MM.1S (cell line): Measurements from ENCODE around the gene BCL2.

ENCODE experiments used
- DNase-seq: peaks from one replicate; pipeline ENCODE4 v3.0.0-alpha.2; 2015
- H2AFZ ChIP-seq: fragments of 300-600 bp; sonication (generic); 2 replicates; pipeline ENCODE4 v1.6.0; 2016; ENCODE audit warnings: antibody characterized with exemption, low read length
- H3F3A ChIP-seq: fragments of 300-600 bp; sonication (generic); 2 replicates; pipeline ENCODE4 v1.6.1; 2016; ENCODE audit warnings: mild to moderate bottlenecking, antibody characterized with exemption, low read length, moderate library complexity, mixed read lengths; ENCODE audit not compliant: insufficient read depth
- H3K27ac ChIP-seq: fragments of 300-600 bp; sonication (generic); 2 replicates; pipeline ENCODE4 v1.5.1; 2016; ENCODE audit warnings: mild to moderate bottlenecking, low read length
- H3K27me3 ChIP-seq: fragments of 300-600 bp; sonication (generic); replicated peaks from 2 replicates; pipeline ENCODE4 v1.6.0; 2016; ENCODE audit warnings: low read length; ENCODE audit not compliant: insufficient read depth
- H3K36me3 ChIP-seq: fragments of 300-600 bp; sonication (generic); replicated peaks from 2 replicates; pipeline ENCODE4 v1.6.1; 2016; ENCODE audit warnings: mild to moderate bottlenecking, low read length, mixed read lengths; ENCODE audit not compliant: insufficient read depth
- H3K4me1 ChIP-seq: fragments of 300-600 bp; sonication (generic); 2 replicates; pipeline ENCODE4 v1.6.1; 2016; ENCODE audit warnings: low read length, mixed read lengths
- H3K4me2 ChIP-seq: fragments of 300-600 bp; sonication (generic); 2 replicates; pipeline ENCODE4 v1.6.0; 2016; ENCODE audit warnings: low read depth, low read length
- H3K4me3 ChIP-seq: fragments of 300-600 bp; sonication (generic); 2 replicates; pipeline ENCODE4 v1.5.1; 2016; ENCODE audit warnings: low read length, mixed read lengths
- H3K79me2 ChIP-seq: fragments of 300-600 bp; sonication (generic); 2 replicates; pipeline ENCODE4 v1.6.1; 2016; ENCODE audit warnings: mixed run types, low read length, mixed read lengths
- H3K9ac ChIP-seq: fragments of 300-600 bp; sonication (generic); 2 replicates; pipeline ENCODE4 v1.6.1; 2016; ENCODE audit warnings: low read length, mixed read lengths
- H3K9me2 ChIP-seq: fragments of 300-600 bp; sonication (generic); replicated peaks from 2 replicates; pipeline ENCODE4 v1.6.1; 2016; ENCODE audit warnings: mild to moderate bottlenecking, low read length, mixed read lengths; ENCODE audit not compliant: insufficient read depth
- H3K9me3 ChIP-seq: fragments of 300-600 bp; sonication (generic); replicated peaks from 2 replicates; pipeline ENCODE4 v1.6.1; 2016; ENCODE audit warnings: mild to moderate bottlenecking, low read length, mixed read lengths; ENCODE audit not compliant: insufficient read depth
- H4K20me1 ChIP-seq: fragments of 300-600 bp; sonication (generic); 2 replicates; pipeline ENCODE4 v1.6.1; 2016; ENCODE audit warnings: mild to moderate bottlenecking, low read length, moderate library complexity, mixed read lengths; ENCODE audit not compliant: insufficient read depth
- EZH2 ChIP-seq: fragments of 300-600 bp; sonication (generic); optimal IDR thresholded peaks from 2 replicates; pipeline ENCODE3; 2017; ENCODE audit warnings: low read depth, mild to moderate bottlenecking, antibody characterized with exemption, low read length, mixed read lengths
- EZH2phosphoT487 ChIP-seq: fragments of 300-600 bp; sonication (generic); IDR thresholded peaks from 2 replicates; pipeline ENCODE4 v1.6.1; 2018; ENCODE audit warnings: antibody characterized with exemption, low read length
- TF ChIP-seq, protein P1 (sequence below): fragments of 300-600 bp; sonication (generic); IDR thresholded peaks from 2 replicates; pipeline ENCODE4 v1.5.1; 2016; ENCODE audit warnings: antibody characterized with exemption, low read length, mixed read lengths

BCL2 gene

DNA sequence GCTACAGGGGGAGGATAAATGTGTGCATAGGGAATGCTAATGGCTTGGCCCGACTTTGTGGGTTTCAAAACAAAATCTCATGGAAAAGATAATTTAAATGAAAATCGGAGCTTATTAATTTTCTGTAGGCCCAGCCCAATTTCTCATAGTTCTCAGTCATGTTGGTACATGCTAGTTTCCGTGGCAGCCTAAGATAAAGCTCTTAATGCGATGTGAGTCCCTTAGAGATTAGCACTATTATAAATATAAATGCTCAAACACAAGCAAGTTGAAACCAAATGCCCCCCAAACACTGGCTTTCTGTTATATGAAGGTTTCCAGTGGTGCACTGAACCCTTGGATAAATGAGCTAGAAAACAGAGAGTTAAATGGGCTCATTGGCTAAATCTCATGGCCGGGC is 168.0 kb downstream of the BCL2 start:
- no peak overlapping the region for H3K9ac ChIP-seq
- peaks cover 6% of the 10 kb centered on the region for H3F3A ChIP-seq
- peaks cover 20% of the 10 kb centered on the region for H3K4me1 ChIP-seq
- H3K9me3 ChIP-seq, result no peaks in the 10 kb centered on the region
- TF ChIP-seq EZH2phosphoT487 (no peak), EZH2 (no peak)
- TF ChIP-seq, protein P1, sequence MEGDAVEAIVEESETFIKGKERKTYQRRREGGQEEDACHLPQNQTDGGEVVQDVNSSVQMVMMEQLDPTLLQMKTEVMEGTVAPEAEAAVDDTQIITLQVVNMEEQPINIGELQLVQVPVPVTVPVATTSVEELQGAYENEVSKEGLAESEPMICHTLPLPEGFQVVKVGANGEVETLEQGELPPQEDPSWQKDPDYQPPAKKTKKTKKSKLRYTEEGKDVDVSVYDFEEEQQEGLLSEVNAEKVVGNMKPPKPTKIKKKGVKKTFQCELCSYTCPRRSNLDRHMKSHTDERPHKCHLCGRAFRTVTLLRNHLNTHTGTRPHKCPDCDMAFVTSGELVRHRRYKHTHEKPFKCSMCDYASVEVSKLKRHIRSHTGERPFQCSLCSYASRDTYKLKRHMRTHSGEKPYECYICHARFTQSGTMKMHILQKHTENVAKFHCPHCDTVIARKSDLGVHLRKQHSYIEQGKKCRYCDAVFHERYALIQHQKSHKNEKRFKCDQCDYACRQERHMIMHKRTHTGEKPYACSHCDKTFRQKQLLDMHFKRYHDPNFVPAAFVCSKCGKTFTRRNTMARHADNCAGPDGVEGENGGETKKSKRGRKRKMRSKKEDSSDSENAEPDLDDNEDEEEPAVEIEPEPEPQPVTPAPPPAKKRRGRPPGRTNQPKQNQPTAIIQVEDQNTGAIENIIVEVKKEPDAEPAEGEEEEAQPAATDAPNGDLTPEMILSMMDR, result no peak
- no peaks in the 10 kb centered on the region for H3K27me3 ChIP-seq
- no peak overlapping the region for H3K4me3 ChIP-seq
- H4K20me1 ChIP-seq, result no peaks in the 10 kb centered on the region
- no peaks in the 10 kb centered on the region for H3K9me2 ChIP-seq
- H3K79me2 ChIP-seq, result peaks cover 92% of the 10 kb centered on the region
- H3K36me3 ChIP-seq, result no peaks in the 10 kb centered on the region
- H3K4me2 ChIP-seq, result no peak overlapping the region
- no peak overlapping the region for H3K27ac ChIP-seq
- no peak overlapping the region for H2AFZ ChIP-seq
- no peak for DNase-seq

DNA sequence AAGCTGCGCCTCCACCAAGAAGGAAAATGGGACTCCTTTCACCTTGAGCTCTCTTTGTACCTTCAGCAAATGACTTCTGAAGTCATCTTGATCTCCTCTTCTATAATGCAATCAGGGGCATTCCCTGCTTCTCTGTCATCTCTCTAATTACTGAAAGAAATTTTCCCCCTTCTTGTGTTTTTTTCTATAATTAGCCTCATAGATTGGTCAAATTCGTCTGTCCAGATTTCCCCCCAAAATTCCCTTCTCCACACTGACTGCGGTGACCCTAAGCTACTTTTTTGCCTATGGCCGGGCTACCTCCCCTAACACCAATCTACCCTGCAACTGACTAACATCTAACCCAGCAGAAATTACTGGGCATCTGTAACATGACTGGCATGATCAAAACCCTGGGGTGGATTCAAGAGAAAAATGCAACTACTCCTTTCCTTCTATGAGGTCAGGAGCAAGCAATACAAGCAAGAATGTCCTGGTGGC is 168.6 kb downstream of the BCL2 start:
- Histone ChIP-seq H3K4me3 (no peak overlapping the region), H3F3A (peaks cover under 1% of the 10 kb centered on the region; the same call in 1 of the 2 replicates), H3K4me2 (no peak overlapping the region)

DNA sequence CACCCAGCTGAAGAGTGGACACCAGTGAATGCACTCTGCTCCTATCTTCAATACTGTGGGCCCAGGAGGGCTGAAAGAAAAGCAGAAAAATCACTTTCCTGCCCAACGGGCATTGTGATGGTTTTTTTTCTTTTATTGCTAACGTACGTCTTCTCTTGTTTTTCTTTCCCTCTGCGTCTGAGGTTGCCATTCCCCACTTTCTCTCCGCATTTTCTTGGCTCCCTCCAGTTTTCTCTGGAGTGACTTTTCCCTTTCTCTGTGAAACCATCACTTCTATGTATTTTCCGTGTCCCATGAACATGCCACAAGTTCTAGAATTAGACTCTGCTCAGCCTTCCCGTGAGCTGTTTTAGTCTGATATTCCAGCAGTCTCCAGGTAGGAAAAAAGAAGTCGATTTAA is 169.2 kb downstream of the BCL2 start:
- Histone ChIP-seq H3K9ac (no peak overlapping the region), H3K9me3 (no peaks in the 10 kb centered on the region), H3F3A (no peaks in the 10 kb centered on the region), H3K4me3 (no peak overlapping the region), H3K27me3 (no peaks in the 10 kb centered on the region), H3K36me3 (no peaks in the 10 kb centered on the region), H3K4me1 (peaks cover 9% of the 10 kb centered on the region), H4K20me1 (no peaks in the 10 kb centered on the region), H2AFZ (no peak overlapping the region), H3K79me2 (peaks cover 94% of the 10 kb centered on the region), H3K4me2 (no peak overlapping the region), H3K27ac (no peak overlapping the region), H3K9me2 (no peaks in the 10 kb centered on the region)
- DNase-seq, result no peak
- no peak for TF ChIP-seq EZH2phosphoT487
- TF ChIP-seq, protein P1, result no peak
- TF ChIP-seq EZH2, result no peak

More for the DNA sequence above, 168.6 kb downstream of the BCL2 start:
- H3K9ac ChIP-seq, result no peak overlapping the region
- no peak overlapping the region for H3K27ac ChIP-seq
- peaks cover 14% of the 10 kb centered on the region for H3K4me1 ChIP-seq
- TF ChIP-seq EZH2phosphoT487 (no peak), EZH2 (no peak)
- TF ChIP-seq, protein P1, result no peak
- no peaks in the 10 kb centered on the region for H4K20me1 ChIP-seq
- DNase-seq, result no peak
- no peaks in the 10 kb centered on the region for H3K27me3 ChIP-seq
- H3K9me3 ChIP-seq, result no peaks in the 10 kb centered on the region
- H2AFZ ChIP-seq, result no peak overlapping the region
- no peaks in the 10 kb centered on the region for H3K9me2 ChIP-seq
- no peaks in the 10 kb centered on the region for H3K36me3 ChIP-seq
- peaks cover 92% of the 10 kb centered on the region for H3K79me2 ChIP-seq
